HepG2 (cell line): ENCODE results near the gene RTBDN. TPM values are rescaled to one million over a fixed set of nuclear protein-coding genes. Genes with fewer than 3 reads are reported as not detected.

Experiments used
- CENPX ChIP-seq: sonication (generic); formaldehyde crosslinking; IDR thresholded peaks from 2 replicates; pipeline ENCODE4 v1.9.0; 2021; ENCODE audit warnings: mild to moderate bottlenecking, missing genetic modification reagents, moderate library complexity
- ELF1 ChIP-seq: sonication (generic); formaldehyde crosslinking; IDR thresholded peaks from 2 replicates; pipeline ENCODE4 v1.4.0; 2020; ENCODE audit warnings: missing genetic modification reagents
- HNRNPK ChIP-seq: fragments of 200-400 bp; formaldehyde crosslinking; IDR thresholded peaks from 2 replicates; pipeline ENCODE4 v1.6.1; 2018; ENCODE audit warnings: low read length, low read depth, moderate library complexity, mild to moderate bottlenecking; ENCODE audit not compliant: poor library complexity, severe bottlenecking
- KMT2B ChIP-seq: IDR thresholded peaks from 2 replicates; pipeline ENCODE4 v1.6.1; 2016; ENCODE audit warnings: missing genetic modification reagents, missing compliant biosample characterization
- THYN1 ChIP-seq: sonication (generic); formaldehyde crosslinking; IDR thresholded peaks from 2 replicates; pipeline ENCODE4 v1.8.1; 2023; ENCODE audit warnings: low read depth, mild to moderate bottlenecking, moderate library complexity, missing genetic modification reagents, borderline replicate concordance
- ZBTB20 ChIP-seq: sonication (generic); formaldehyde crosslinking; IDR thresholded peaks from 2 replicates; pipeline ENCODE4 v1.8.1; 2023; ENCODE audit warnings: missing genetic modification reagents, low read depth, mild to moderate bottlenecking, borderline replicate concordance
- ZNF121 ChIP-seq: sonication (generic); formaldehyde crosslinking; IDR thresholded peaks from 2 replicates; pipeline ENCODE4 v1.5.0; 2020; ENCODE audit warnings: mild to moderate bottlenecking, missing genetic modification reagents
- ZNF138 ChIP-seq: sonication (generic); formaldehyde crosslinking; IDR thresholded peaks from 2 replicates; pipeline ENCODE4 v1.5.0; 2020; ENCODE audit warnings: mild to moderate bottlenecking, low read depth, missing genetic modification reagents
- ZNF547 ChIP-seq: sonication (generic); formaldehyde crosslinking; IDR thresholded peaks from 2 replicates; pipeline ENCODE4 v1.5.1; 2020; ENCODE audit warnings: mild to moderate bottlenecking, missing genetic modification reagents
- ZNF629 ChIP-seq: sonication (generic); formaldehyde crosslinking; conservative IDR thresholded peaks from 2 replicates; pipeline ENCODE4 v1.5.0; 2020; ENCODE audit warnings: missing genetic modification reagents
- polyA plus RNA-seq, 8 experiments: library from polyadenylated mRNA; depleted of rRNA in 3 of 8; stranded (reverse) in 7 of 8; unstranded in 1 of 8; fragments of >200 nt; fragmentation: Illumina TruSeq in 4 of 8; extraction: Trizol in 4 of 8; gene quantifications; 2 replicates each; pipeline versions ENCODE4 v1.2.1 to v1.2.3, GENCODE V29; 2011 to 2016; ENCODE audit warnings: low read depth in 4 of 8, missing spikeins in 1 of 8, mixed read lengths in 1 of 8; ENCODE audit not compliant: insufficient read depth in 1 of 8
- total RNA-seq, 5 experiments: library from RNA; depleted of rRNA; stranded (reverse); fragments of >200 nt; fragmentation: Illumina TruSeq; extraction: Trizol; gene quantifications; 2 replicates each; pipeline ENCODE4 v1.2.3, GENCODE V29; 2016; ENCODE audit warnings: low read depth in 1 of 5
- TF ChIP-seq, protein P1 (sequence below): sonication (generic); formaldehyde crosslinking; IDR thresholded peaks from 2 replicates; pipeline ENCODE4 v1.4.0; 2020; ENCODE audit warnings: missing genetic modification reagents
- TF ChIP-seq, protein P2 (sequence below): sonication (generic); formaldehyde crosslinking; IDR thresholded peaks from 2 replicates; pipeline ENCODE4 v1.5.1; 2020; ENCODE audit warnings: missing genetic modification reagents, mild to moderate bottlenecking, borderline replicate concordance
- TF ChIP-seq, protein P3 (sequence below): sonication (generic); formaldehyde crosslinking; IDR thresholded peaks from 2 replicates; pipeline ENCODE4 v1.8.1; 2023; ENCODE audit warnings: mild to moderate bottlenecking, missing genetic modification reagents
- TF ChIP-seq, protein P4 (sequence below): sonication (generic); formaldehyde crosslinking; IDR thresholded peaks from 2 replicates; pipeline ENCODE4 v1.5.0; 2020; ENCODE audit warnings: missing genetic modification reagents
- TF ChIP-seq, protein P5 (sequence below): sonication (generic); formaldehyde crosslinking; conservative IDR thresholded peaks from 2 replicates; pipeline ENCODE4 v1.8.0; 2022; ENCODE audit warnings: missing genetic modification reagents
- TF ChIP-seq, protein P6 (sequence below): sonication (generic); formaldehyde crosslinking; IDR thresholded peaks from 2 replicates; pipeline ENCODE4 v1.4.0; 2020; ENCODE audit warnings: missing genetic modification reagents, borderline replicate concordance

Gene RTBDN
- total and polyA plus RNA-seq, 2 of the 13 experiments (the other 11 are each of a cell fraction or from before 2014, with no cell fraction given), result 0.27 to 0.48 TPM

DNA sequence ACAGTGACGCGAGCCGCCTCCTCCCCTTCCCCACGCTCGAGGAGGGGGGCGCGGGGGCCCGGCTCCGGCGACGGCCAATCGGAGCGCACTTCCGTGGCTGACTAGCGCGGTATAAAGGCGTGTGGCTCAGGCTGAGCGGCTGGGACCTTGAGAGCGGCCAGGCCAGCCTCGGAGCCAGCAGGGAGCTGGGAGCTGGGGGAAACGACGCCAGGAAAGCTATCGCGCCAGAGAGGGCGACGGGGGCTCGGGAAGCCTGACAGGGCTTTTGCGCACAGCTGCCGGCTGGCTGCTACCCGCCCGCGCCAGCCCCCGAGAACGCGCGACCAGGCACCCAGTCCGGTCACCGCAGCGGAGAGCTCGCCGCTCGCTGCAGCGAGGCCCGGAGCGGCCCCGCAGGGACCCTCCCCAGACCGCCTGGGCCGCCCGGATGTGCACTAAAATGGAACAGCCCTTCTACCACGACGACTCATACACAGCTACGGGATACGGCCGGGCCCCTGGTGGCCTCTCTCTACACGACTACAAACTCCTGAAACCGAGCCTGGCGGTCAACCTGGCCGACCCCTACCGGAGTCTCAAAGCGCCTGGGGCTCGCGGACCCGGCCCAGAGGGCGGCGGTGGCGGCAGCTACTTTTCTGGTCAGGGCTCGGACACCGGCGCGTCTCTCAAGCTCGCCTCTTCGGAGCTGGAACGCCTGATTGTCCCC lies 42.9 kb downstream of the RTBDN start, which contains the start of gene JUNB (continued):
- TF ChIP-seq, protein P1, sequence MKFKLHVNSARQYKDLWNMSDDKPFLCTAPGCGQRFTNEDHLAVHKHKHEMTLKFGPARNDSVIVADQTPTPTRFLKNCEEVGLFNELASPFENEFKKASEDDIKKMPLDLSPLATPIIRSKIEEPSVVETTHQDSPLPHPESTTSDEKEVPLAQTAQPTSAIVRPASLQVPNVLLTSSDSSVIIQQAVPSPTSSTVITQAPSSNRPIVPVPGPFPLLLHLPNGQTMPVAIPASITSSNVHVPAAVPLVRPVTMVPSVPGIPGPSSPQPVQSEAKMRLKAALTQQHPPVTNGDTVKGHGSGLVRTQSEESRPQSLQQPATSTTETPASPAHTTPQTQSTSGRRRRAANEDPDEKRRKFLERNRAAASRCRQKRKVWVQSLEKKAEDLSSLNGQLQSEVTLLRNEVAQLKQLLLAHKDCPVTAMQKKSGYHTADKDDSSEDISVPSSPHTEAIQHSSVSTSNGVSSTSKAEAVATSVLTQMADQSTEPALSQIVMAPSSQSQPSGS (CRISPR knock-in tag), result peak; percentile 73; the same call in 1 of the 2 replicates
- no peak for TF ChIP-seq ZNF121 (CRISPR knock-in tag)
- TF ChIP-seq ZNF547, result 0 out of 2 replicates have a peak, but pooled peaks have one; percentile 66
- TF ChIP-seq, protein P2, sequence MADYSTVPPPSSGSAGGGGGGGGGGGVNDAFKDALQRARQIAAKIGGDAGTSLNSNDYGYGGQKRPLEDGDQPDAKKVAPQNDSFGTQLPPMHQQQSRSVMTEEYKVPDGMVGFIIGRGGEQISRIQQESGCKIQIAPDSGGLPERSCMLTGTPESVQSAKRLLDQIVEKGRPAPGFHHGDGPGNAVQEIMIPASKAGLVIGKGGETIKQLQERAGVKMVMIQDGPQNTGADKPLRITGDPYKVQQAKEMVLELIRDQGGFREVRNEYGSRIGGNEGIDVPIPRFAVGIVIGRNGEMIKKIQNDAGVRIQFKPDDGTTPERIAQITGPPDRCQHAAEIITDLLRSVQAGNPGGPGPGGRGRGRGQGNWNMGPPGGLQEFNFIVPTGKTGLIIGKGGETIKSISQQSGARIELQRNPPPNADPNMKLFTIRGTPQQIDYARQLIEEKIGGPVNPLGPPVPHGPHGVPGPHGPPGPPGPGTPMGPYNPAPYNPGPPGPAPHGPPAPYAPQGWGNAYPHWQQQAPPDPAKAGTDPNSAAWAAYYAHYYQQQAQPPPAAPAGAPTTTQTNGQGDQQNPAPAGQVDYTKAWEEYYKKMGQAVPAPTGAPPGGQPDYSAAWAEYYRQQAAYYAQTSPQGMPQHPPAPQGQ (CRISPR knock-in tag), result no peak
- peak; percentile 80 for TF ChIP-seq ZNF138 (CRISPR knock-in tag)
- peak; percentile 81 for TF ChIP-seq KMT2B (CRISPR knock-in tag)
- TF ChIP-seq, protein P3, sequence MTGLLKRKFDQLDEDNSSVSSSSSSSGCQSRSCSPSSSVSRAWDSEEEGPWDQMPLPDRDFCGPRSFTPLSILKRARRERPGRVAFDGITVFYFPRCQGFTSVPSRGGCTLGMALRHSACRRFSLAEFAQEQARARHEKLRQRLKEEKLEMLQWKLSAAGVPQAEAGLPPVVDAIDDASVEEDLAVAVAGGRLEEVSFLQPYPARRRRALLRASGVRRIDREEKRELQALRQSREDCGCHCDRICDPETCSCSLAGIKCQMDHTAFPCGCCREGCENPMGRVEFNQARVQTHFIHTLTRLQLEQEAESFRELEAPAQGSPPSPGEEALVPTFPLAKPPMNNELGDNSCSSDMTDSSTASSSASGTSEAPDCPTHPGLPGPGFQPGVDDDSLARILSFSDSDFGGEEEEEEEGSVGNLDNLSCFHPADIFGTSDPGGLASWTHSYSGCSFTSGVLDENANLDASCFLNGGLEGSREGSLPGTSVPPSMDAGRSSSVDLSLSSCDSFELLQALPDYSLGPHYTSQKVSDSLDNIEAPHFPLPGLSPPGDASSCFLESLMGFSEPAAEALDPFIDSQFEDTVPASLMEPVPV (CRISPR knock-in tag), result no peak
- TF ChIP-seq, protein P4, sequence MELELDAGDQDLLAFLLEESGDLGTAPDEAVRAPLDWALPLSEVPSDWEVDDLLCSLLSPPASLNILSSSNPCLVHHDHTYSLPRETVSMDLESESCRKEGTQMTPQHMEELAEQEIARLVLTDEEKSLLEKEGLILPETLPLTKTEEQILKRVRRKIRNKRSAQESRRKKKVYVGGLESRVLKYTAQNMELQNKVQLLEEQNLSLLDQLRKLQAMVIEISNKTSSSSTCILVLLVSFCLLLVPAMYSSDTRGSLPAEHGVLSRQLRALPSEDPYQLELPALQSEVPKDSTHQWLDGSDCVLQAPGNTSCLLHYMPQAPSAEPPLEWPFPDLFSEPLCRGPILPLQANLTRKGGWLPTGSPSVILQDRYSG (CRISPR knock-in tag), result 0 out of 2 replicates have a peak, but pooled peaks have one; percentile 8
- TF ChIP-seq, protein P5, sequence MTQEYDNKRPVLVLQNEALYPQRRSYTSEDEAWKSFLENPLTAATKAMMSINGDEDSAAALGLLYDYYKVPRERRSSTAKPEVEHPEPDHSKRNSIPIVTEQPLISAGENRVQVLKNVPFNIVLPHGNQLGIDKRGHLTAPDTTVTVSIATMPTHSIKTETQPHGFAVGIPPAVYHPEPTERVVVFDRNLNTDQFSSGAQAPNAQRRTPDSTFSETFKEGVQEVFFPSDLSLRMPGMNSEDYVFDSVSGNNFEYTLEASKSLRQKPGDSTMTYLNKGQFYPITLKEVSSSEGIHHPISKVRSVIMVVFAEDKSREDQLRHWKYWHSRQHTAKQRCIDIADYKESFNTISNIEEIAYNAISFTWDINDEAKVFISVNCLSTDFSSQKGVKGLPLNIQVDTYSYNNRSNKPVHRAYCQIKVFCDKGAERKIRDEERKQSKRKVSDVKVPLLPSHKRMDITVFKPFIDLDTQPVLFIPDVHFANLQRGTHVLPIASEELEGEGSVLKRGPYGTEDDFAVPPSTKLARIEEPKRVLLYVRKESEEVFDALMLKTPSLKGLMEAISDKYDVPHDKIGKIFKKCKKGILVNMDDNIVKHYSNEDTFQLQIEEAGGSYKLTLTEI, result no peak
- TF ChIP-seq HNRNPK, result peak; percentile 96
- TF ChIP-seq ZBTB20 (CRISPR knock-in tag), result peak; percentile 66
- TF ChIP-seq, protein P6, sequence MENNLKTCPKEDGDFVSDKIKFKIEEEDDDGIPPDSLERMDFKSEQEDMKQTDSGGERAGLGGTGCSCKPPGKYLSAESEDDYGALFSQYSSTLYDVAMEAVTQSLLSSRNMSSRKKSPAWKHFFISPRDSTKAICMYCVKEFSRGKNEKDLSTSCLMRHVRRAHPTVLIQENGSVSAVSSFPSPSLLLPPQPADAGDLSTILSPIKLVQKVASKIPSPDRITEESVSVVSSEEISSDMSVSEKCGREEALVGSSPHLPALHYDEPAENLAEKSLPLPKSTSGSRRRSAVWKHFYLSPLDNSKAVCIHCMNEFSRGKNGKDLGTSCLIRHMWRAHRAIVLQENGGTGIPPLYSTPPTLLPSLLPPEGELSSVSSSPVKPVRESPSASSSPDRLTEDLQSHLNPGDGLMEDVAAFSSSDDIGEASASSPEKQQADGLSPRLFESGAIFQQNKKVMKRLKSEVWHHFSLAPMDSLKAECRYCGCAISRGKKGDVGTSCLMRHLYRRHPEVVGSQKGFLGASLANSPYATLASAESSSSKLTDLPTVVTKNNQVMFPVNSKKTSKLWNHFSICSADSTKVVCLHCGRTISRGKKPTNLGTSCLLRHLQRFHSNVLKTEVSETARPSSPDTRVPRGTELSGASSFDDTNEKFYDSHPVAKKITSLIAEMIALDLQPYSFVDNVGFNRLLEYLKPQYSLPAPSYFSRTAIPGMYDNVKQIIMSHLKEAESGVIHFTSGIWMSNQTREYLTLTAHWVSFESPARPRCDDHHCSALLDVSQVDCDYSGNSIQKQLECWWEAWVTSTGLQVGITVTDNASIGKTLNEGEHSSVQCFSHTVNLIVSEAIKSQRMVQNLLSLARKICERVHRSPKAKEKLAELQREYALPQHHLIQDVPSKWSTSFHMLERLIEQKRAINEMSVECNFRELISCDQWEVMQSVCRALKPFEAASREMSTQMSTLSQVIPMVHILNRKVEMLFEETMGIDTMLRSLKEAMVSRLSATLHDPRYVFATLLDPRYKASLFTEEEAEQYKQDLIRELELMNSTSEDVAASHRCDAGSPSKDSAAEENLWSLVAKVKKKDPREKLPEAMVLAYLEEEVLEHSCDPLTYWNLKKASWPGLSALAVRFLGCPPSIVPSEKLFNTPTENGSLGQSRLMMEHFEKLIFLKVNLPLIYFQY (CRISPR knock-in tag), result peak; percentile 75; the same call in 1 of the 2 replicates
- TF ChIP-seq THYN1 (CRISPR knock-in tag), result no peak
- TF ChIP-seq ELF1 (CRISPR knock-in tag), result peak; percentile 97
- no peak for TF ChIP-seq CENPX (CRISPR knock-in tag)
- 0 out of 2 replicates have a peak, but pooled peaks have one; percentile 11 for TF ChIP-seq ZNF629 (CRISPR knock-in tag)
